HG03432 (cell line): ENCODE data around the gene ATF5.

Source experiments
- ATAC-seq: cut with Tn5 transposase; IDR thresholded peaks from one replicate; pipeline ENCODE4 v1.9.1; 2021; ENCODE audit warnings: mild to moderate bottlenecking, moderate library complexity; ENCODE audit not compliant: unreplicated experiment

ATF5 gene

DNA sequence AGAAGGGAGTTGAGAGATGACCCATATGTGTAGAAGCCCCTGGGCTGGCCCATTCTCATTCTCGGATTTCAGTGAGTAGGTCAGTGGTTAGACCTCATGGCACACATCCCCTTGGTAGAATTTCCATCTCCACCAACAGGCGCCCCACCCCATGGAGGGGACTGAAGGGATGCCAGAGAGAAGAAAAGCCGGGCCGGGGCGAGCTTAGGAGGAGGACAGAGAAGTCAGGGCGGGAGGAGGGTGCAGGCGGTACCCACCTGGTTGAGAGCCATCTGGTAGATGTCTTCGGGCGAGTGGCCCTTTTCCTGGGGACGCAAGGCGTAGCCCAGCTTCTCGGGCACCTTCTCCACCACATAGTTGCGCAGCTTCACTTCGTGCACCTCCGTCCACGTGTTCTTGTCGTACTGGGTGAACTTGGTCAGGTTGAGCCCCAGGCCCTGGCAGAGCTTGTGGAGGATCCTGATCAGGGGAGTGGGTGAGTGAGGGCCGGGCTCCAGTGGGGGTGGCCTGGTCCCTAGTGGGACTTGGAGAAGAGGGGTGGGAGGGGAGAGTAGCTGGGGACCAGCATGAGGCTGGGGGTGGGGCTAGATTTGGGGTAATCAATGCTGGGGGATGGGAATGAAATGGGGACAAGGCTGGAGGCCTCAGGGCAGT is 34.9 kb upstream of the ATF5 start:
- no peak for ATAC-seq

DNA sequence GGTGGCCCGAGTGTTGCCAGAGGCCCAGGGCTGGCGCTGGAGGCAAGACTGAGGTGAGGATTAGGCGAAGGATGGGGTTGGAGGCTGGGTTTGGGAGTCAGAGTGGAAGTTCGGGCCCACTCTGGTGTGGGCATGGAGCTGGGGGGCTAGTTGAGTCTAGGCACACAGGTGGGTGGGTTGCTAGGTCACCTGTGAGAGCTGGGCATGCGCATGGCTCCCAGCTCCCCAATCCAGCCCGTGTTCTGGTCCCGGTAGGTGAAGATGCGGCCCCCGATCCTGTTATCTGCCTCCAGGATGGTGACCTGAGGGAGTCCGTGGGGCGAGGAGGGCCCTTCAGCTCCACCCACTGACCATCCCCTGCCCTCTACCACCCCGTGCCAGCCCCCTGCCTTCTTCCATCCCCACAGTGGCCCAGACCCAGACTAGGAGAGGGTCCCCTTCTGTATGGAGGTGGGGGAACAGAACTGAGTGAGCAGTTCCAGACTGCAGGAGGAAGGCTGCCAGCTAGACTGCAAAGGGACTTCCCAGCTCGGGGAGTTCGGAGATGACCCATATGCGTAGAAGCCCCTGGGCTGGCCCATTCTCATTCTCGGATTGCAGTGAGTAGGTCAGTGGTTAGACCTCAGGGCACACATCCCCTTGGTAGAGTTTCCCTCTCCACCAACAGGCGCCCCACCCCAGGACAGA is 34.0 kb upstream of the ATF5 start:
- no peak for ATAC-seq

DNA sequence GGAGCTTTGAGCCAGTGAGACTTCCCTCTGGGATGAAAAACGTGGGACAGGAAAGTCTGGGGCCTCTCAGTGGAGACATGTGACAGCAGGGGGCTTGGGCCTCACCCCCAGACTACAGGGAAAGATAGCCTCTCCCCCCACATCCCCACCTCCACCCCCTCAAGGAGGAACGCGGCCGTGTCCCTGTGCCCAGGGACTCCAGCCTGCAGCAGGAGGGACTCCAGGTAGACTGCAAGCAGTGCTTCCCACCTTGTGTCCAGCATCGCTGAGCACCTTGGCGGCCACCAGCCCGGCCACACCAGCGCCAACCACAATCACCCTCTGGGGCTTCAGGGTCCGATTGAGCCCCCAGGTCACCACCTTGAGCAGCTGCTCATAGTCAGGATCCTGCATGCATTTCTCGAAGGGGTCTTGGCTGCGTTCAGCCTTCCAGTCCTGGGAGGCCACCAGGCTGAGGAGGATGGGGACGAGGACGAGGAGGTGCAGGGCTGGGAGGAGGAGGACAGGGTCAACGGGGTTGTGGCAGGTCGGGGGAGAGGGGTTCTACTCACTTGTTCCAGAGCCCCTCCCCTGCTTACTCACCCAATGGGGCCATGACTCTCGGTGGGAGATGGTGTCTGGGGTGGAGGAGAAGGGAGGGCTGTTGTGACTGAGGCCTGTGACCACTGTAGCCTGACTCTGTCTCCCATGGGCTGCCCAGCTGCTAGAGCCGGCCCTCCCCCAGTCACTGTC is 33.3 kb upstream of the ATF5 start:
- no peak for ATAC-seq

GRCh38 chr19:49896863-49897621 is 32.0 kb upstream of the ATF5 start, which contains the start of gene IL4I1:
TSS of gene IL4I1 (minus strand) at chr19:49896887. CDS start at chr19:49896160, 727 bp downstream.
- peak; percentile 52 for ATAC-seq

- no peak for ATAC-seq
These were observed 24.9 kb upstream of the ATF5 start for GRCh38 chr19:49904136-49904535.

GRCh38 chr19:49906879-49907564 is 22.0 kb upstream of the ATF5 start:
- ATAC-seq = no peak

GRCh38 chr19:49907745-49908446 is 21.1 kb upstream of the ATF5 start:
- ATAC-seq = peak; percentile 38

DNA sequence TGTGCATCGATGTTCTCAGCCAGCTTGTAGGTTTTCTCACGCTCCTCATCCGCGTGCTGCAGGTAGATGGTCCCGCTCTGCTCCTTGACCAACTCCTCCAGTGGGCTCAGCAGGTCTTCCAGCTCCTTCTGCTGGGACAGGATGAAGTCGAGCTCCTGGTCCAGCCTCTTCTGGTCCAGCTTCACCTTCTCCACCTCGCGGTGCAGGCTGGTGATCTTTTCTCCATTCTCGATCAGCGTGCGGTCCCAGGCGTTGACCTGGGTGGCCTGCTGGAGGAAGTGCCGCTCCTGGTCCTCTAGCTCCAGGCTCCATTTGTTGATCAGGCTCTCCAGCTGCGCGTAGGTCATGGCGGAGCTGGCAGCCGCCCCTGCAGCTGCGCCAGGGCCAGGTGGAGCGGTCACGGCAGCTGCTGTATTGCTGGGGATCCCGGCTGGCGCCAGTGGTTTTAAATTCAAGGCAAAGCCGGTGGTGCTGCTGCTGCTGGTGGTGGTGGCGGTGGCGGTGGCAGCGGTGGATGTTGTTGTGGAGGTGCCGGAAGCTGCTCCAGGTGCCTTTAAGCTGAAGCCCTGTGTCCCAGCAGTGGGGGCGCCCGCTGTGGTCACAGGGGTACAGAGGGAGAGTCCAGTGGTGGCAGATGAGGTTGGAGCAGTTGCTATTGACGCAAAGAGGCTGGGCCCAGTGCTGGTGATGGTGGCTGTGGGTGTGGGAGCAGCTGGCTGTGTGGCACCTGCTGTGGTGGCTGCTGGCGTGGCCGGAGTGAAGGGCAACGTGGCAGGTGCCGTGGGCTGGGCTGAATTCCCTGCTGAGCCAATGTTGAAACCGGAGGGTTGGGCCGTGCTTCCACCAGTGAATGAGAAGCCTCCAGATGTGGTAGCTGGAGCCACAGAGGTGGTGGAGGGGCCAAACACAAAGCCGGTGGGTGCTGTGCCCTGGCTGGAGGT is 20.3 kb upstream of the ATF5 start:
- ATAC-seq = no peak

GRCh38 chr19:49910179-49910578 is 18.8 kb upstream of the ATF5 start:
- no peak for ATAC-seq

GRCh38 chr19:49911381-49912145 is 17.4 kb upstream of the ATF5 start:
- peak; percentile 45 for ATAC-seq

DNA sequence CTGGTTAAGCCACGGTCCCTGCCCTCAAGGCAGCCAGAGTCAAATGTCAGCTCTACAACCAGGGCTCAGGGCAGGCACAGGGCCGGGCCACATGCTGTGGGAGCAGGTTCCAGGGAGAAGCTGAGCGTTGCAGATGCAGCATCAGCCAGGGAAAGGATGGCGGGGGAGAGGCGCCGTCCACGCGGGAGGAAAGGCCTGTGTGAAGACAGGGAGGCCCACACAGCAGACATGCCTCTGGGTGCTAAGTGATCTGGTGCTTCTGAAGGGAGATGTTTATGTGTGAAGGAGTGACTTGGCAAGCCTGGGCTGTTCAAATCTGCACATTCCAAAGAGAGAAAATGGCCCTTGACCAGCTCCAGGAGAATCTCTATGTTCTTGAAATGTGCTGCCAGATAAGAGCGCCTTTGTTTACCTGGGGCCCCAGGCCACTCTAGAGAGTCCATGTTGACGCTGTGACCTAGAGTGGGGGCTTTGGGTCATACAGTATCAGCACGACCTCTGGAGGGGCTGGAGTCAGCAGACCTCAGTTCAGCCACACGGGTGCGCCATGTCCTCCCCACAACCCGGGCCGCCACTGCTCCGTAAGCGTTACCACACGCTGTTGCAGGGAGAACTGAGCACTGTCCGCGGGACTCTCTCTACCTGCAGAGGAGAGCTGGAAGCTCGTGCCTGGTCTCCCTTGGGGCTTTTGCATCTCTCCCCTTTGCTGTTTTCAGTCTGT is 15.9 kb upstream of the ATF5 start:
- no peak for ATAC-seq

- ATAC-seq = no peak
These were observed 15.3 kb upstream of the ATF5 start for GRCh38 chr19:49913720-49914119.

DNA sequence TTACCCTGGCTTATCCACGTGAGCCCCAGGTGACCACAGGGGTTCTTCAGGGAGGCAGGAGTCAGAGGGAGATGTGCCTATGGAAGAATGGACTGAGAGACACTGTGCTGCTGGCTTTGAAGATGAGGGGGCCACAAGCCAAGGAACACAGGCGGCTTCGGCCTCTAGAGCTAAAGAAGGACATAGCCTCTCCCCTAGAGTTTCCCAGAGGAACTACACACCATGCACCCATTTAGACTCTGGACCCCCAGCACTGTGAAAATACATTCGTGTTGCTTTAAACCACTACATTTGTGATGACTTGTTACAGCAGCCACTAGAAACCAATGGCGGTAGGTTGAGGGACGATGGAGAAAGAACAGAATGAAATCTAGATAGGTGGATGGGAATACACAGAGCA is 13.7 kb upstream of the ATF5 start:
- ATAC-seq = no peak

DNA sequence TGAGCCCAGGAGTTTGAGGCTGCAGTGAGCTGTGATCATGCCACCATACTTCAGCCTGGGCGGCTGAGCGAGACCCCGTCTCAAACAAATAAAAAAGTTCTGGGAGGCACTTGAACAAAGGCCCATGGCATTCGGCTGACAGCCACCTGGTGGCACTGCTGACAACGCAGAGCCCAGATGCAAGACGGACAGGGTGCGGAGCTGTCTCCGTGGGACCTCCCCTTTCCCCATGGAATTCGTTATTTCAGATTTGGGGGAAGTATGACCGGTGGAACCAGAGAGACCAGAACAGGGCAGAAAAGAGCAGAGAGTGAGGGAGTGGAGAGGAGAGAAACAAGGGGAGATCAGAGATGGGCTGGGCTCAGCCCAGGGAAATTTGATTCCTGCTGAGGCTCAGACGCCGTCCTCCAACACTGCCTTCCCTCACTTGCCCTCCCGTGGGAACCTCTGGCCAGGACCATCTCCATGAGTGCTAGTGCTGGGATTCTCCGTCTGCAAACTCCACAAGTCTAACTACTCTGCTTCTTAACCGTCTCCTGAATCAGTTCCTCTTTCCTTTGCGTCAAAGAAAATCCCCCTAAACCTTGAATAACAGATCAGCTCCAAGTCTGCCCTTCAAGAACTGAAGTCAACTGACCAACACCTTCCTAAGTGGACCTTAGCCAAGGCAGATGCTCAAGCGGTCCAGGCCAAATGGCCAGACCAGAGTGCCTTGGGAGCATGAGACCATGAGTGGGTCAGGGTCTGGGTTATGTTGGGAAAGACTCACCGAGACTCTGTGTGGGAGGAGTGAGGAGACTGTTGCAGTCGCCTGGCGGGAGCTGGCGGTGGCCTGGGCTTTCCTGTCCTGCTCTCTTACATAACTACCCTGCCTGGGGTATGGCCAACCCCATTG is 11.9 kb upstream of the ATF5 start:
- no peak for ATAC-seq

- no peak for ATAC-seq
These were observed 10.9 kb upstream of the ATF5 start for GRCh38 chr19:49918089-49918488.

DNA sequence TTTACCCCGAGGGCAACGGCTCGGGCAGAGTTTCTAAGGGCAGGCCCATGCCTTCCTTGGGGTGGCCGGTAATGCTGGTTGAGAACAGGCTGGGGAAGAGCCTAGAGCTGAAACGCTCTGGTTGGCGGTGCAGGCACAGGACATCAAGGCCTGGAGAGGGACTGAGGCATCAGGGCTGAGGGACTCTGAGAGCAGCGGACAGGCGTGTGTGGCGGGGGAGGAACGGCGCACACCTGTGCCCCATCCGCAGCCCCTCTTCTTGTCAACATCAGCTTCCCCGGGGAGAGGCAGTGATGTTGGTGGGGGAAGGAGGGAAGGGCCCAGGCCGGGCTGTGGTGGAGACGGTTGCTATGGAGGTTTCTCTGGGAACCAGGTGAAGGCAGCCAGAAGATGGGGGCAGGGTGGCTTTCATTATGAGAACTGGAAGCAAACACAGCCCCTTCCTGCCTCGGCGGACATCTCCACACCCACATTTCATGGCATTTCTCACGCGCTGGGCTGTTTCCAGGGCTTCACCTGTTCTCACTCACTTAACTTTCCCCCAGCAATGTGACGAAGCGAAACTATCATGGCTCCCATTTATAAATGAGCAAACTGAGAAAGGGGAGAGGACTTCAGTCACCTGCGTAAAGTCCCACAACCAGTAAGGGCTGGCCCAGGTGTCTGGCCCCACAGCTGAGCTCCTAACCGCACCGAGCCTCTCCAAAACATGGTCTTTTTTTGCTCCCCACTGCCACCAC is 8.2 kb upstream of the ATF5 start:
- ATAC-seq = no peak
